Activated CD4-positive, alpha-beta T cell treated with anti-CD3 and anti-CD28 coated beads for 1 hour (primary cell): ENCODE measurements around the gene SLC6A18.
"Not testable (repeated sequence)": the region's sequence is repeated elsewhere in the genome, so short reads cannot be mapped to it uniquely, and the experiment has no call there.

Experiments used
- DNase-seq: peaks from one replicate; pipeline ENCODE4 v3.0.0-alpha.2; 2020

The SLC6A18 gene

GRCh38 chr5:1261643-1262042 is 36.5 kb downstream of the SLC6A18 start:
- DNase-seq = no peak

GRCh38 chr5:1262381-1262780 is 37.2 kb downstream of the SLC6A18 start:
- DNase-seq = no peak

- DNase-seq = no peak
Measured at GRCh38 chr5:1264211-1264610, 39.0 kb downstream of the SLC6A18 start.

- no peak for DNase-seq
Measured at GRCh38 chr5:1265026-1265425, 39.8 kb downstream of the SLC6A18 start.

GRCh38 chr5:1265461-1266455 is 40.6 kb downstream of the SLC6A18 start:
- no peak for DNase-seq

- DNase-seq = no peak
Measured at GRCh38 chr5:1266791-1267190, 41.6 kb downstream of the SLC6A18 start.

GRCh38 chr5:1267464-1267863 is 42.3 kb downstream of the SLC6A18 start:
- DNase-seq = not testable (repeated sequence)

GRCh38 chr5:1268056-1268455 is 42.9 kb downstream of the SLC6A18 start:
- DNase-seq = no peak

- DNase-seq = no peak
Measured at GRCh38 chr5:1268666-1269065, 43.5 kb downstream of the SLC6A18 start.

GRCh38 chr5:1270426-1270825 is 45.2 kb downstream of the SLC6A18 start:
- no peak for DNase-seq

- no peak for DNase-seq
Measured at GRCh38 chr5:1270933-1271914, 46.0 kb downstream of the SLC6A18 start.

GRCh38 chr5:1272201-1272600 is 47.0 kb downstream of the SLC6A18 start:
- no peak for DNase-seq

GRCh38 chr5:1273745-1274144 is 48.6 kb downstream of the SLC6A18 start:
- DNase-seq = no peak

GRCh38 chr5:1274471-1274870 is 49.3 kb downstream of the SLC6A18 start:
- DNase-seq = no peak

- DNase-seq = not testable (repeated sequence)
Measured at GRCh38 chr5:1275397-1276391, 50.5 kb downstream of the SLC6A18 start.

- no peak for DNase-seq
Measured at GRCh38 chr5:1276930-1277329, 51.7 kb downstream of the SLC6A18 start.

GRCh38 chr5:1277331-1277730 is 52.1 kb downstream of the SLC6A18 start:
- DNase-seq = no peak

- DNase-seq = no peak
Measured at GRCh38 chr5:1277781-1278180, 52.6 kb downstream of the SLC6A18 start.

- no peak for DNase-seq
Measured at GRCh38 chr5:1278216-1278615, 53.0 kb downstream of the SLC6A18 start.

GRCh38 chr5:1278656-1279442 is 53.7 kb downstream of the SLC6A18 start:
- no peak for DNase-seq

GRCh38 chr5:1279443-1280151 is 54.4 kb downstream of the SLC6A18 start:
- DNase-seq = no peak
